ENCODE results near the gene DNAAF9.

DNA sequence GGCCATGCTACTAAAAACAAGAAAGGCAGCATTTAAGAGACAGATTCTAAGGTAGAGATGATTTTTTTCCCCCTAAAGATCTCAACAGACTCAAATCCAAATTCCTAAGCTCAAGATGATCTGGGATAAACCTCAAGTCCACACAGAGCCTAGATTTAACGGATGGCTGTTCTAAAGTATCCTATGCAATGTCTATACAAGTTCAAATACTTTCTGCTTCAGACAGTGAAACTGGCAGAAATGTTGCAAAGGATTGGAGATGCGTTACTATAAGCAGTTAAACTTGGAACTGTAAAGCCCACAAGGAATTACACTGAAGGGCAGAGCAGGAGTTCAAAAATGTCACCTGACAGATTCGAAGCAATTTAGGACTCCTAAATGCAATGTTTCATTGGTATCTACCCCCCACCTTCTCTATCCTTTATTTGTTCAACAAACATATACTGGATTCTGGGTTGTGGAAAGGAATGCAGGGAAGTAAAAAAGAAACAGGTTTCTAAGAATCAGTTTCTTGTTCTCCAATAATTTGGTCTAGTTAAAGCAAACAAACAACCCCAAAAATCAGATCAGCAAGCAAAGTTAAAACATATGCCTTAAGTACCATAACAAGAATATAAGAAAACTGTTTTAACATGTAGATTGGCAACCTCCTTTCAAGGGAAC, 1.6 kb downstream of the DNAAF9 start:
- TF ChIP-seq, protein P1, sequence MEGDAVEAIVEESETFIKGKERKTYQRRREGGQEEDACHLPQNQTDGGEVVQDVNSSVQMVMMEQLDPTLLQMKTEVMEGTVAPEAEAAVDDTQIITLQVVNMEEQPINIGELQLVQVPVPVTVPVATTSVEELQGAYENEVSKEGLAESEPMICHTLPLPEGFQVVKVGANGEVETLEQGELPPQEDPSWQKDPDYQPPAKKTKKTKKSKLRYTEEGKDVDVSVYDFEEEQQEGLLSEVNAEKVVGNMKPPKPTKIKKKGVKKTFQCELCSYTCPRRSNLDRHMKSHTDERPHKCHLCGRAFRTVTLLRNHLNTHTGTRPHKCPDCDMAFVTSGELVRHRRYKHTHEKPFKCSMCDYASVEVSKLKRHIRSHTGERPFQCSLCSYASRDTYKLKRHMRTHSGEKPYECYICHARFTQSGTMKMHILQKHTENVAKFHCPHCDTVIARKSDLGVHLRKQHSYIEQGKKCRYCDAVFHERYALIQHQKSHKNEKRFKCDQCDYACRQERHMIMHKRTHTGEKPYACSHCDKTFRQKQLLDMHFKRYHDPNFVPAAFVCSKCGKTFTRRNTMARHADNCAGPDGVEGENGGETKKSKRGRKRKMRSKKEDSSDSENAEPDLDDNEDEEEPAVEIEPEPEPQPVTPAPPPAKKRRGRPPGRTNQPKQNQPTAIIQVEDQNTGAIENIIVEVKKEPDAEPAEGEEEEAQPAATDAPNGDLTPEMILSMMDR (conservative IDR thresholded peaks at IDR 0.05; ENCODE audit: low read length), result no peak
- TF ChIP-seq EZH2phosphoT487 (IDR thresholded peaks at IDR 0.05; ENCODE audit: borderline replicate concordance), result no peak

Measured in Loucy (cell line).